ENCODE data around the gene GM2A.
"Not testable (repeated sequence)": the region's sequence is repeated elsewhere in the genome, so short reads cannot be mapped to it uniquely, and the experiment has no call there.

GM2A gene

DNA sequence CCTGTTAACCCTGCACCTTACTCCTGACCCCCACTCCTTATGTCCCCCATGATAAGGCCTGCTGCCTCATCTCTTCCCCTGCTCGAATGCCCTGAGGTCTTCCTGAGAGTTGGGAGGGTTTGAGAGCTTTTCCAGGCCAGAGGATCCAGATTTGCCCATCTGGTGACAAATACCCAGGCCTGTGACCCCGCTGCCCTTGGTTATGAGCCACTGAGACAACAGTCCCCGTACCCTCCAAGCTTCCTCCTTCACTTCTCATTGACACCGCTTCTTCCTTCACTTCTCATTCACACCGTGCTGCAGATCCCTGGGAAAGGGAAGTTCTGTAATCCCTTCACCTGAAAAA is 593 bp downstream of the GM2A start:
- no peak for DNase-seq (ENCODE audit: low read depth)

DNA sequence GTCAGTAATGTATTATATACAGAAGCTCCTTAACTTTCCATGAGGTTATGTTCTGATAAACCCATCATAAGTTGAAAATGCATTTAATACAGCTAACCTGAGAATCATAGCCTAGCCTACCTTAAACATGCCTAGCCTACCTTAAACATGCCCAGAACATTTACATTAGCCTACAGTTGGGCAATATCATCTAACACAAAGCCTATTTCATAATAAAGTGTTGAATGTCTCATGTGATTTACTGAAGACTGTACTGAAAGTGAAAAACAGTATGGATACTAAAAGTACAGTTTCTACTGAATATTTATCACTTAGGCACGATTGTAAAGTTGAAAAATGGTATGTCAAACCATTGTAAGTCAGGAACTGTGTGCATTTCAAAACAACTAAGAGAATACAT is 1.6 kb downstream of the GM2A start:
- DNase-seq (ENCODE audit: low read depth) = no peak

DNA sequence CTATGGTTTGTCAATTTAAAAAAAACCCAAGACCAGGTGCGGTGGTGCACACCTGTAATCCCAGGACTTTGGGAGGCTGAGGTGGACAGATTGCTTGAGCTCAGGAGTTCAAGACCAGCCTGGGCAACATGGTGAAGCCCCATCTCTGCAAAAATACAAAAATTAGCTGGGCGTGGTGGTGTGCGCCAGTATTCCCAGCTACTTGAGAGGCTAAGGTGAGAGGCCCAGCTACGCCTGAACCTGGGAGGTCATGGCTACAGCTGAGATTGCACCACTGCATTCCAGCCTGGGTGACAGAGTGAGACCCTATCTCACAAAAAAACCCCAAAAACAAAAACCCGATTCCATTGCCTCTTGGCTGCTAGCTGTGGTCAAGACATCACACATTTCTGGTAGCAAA is 2.0 kb downstream of the GM2A start:
- not testable (repeated sequence) for DNase-seq (ENCODE audit: low read depth)

DNA sequence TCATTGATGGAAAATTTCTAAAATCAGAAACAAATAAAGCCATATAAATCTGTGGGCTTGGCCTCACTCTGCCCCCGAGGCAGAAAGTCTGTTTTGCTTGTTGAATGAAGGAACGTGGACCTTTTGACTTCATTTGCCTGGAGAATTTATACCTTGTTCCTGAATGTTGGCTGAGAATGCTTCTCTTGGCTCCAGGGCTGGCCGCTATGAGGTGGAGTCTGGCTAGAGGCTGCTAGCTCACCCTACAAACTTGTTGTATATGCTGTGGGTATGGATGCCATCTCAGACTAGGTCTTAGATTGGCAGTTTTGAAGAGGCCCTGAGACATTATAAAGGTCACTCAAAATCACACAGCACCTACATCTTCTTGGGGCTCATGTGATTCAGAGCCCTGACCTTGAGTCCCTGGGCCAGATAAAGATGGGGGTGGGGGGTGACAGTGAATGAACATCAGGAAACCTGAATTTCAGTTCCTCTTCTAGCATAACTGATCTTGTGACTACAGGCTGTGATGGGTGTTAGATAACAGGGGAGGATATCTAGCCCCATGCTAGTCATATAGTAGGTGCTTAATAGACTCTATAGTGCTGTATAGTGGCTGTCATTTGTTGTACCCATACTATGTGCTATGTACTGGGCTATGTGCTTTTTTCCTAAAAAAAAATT is 2.8 kb downstream of the GM2A start:
- DNase-seq (ENCODE audit: low read depth) = no peak

DNA sequence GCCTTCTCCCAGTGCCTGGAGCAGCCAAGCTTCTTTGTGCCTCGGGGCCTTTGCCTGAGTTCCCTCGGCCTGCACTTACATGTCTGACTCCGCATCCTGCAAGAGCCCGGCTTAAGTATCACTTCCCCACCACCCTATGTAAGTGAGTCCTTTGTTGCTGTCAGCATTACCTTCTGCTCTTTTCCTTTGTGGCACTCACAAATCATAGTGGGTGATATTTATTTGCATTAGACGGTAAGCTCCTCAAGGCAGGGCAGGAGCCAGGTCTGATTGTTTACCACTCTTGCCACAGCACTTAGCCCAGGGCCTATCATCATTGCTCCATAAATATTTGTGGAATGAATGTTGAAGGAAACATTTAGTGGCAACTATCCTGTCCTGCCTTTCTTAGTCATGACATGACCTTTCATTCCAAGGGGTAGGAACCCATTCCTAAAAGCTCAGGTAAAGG is 4.8 kb downstream of the GM2A start:
- DNase-seq (ENCODE audit: low read depth) = no peak

DNA sequence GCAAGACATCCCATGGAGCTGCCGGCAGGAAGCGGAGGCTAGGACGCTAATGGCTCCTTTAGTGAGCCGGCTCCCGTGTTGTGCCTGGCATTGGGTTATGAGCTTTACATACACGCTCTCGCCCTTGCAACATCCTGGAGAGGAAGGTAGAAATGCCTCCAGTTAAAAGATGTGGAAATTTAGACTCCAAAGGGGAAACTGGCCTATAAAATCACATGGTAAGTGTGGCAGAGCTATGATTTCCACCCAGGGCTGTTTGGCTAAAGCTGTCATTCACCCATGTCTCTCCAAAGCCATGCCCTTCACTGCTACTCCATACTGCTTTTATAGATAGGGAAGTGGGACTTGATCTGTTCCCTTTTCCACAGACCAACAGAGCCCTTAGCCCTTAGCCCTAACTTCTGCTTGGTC is 5.2 kb downstream of the GM2A start:
- DNase-seq (ENCODE audit: low read depth) = no peak

DNA sequence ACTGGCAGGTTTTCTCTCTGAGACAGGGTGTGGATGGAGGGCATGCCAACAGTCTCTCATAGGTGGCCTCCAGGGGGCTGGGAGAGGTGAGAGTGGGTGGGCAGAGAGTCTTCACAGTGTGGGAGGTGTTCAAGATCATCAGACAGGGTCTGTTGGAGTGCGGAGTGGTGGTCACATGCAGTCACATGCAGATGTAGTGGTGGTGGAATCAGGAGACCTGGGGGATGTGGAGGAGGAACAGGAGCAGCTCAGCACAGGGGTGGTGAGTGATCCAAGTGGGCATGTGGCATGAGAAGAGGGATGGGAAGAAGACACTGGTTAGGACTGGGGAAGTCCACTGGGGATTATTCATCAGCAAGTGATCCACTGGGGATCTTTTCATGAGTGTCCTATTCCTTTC is 5.8 kb downstream of the GM2A start:
- no peak for DNase-seq (ENCODE audit: low read depth)

DNA sequence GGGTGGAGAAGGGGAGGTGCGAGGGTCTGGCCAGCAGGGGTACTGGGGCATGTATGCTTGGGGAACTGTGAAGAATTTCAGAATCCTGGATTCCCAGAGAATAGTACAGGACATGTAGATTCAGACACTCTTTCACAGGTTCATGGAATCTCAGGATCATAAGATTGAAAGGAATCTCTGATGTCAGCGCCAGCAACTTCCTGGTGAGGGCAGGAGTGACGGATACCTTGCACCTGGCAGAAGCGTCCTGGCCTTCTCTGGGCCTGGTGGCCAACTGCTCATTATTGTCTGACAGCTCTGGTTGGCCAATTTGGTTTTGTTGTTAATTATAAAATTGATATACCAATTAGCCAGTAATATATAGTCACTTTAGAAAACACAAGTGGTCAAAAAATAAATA is 6.9 kb downstream of the GM2A start:
- DNase-seq (ENCODE audit: low read depth) = no peak

DNA sequence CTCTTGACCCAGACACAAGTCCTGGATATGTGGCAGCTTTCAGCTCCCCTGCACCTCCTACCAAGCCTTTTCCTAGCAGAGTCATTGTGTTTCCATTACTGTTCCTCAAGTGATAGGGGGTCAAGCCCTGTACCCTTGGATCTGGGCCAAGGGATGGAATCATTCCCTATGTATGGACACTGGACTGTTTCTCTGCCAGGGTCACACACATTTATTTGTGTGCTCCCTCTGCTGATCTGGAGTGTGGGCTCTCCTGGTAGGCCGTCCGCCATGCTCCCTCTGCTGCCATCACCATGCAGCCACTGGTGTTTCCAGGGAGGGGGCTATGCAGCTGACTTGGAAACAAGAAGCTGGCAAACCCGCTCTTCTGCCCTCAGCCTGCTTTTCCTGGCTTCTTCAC is 9.5 kb downstream of the GM2A start:
- no peak for DNase-seq (ENCODE audit: low read depth)

DNA sequence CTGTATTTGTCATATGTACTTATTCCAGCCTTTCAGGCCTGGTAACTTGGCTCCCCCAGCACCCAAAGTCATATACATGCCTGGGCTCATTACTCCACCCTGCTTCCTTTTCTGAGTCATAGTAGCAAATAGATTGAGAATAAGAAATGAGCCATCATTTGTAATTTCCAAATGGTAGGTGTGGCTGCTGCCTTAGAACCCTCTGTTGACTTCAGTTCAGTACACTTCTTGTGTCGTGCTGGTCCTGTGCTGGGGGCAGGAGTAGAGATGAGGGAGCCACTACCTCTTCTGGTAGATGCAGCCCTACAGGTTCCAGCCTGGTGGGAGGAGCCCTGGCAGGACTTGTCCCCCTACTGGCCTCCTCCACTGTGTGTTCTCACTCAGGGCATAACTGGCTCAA is 11.1 kb downstream of the GM2A start:
- DNase-seq (ENCODE audit: low read depth) = no peak

DNA sequence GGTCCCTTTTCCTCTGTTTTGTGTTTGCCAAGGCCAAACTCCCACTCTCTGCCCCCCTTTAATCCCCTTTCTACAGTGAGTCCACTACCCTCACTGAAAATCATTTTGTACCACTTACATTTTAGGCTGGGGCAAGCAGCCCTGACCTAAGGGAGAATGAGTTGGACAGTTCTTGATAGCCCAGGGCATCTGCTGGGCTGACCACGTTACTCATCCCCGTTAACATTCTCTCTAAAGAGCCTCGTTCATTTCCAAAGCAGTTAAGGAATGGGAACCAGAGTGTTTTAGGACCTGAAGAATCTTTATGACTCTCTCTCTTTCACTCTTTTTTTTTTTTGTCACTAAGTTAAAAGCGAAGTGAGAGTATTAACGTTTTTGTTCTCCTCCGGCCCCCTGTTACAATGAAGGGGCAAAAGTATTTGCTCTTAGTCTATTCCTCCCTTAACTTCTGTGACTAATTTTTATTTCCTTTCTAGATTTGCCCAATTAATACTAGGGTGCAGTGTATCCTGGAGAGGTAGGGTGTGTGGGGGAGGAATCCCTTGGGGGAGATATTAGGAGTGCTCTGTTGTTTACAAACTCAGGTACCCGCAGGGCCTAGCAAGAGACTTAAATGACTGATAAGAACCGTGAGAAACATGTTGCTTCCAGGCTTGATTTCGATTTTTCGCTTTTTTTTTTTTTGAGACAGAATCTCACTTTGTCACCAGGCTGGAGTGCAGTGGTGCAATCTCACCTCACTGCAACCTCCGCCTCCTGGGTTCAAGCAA is 14.7 kb downstream of the GM2A start:
- no peak for DNase-seq (ENCODE audit: low read depth)

DNA sequence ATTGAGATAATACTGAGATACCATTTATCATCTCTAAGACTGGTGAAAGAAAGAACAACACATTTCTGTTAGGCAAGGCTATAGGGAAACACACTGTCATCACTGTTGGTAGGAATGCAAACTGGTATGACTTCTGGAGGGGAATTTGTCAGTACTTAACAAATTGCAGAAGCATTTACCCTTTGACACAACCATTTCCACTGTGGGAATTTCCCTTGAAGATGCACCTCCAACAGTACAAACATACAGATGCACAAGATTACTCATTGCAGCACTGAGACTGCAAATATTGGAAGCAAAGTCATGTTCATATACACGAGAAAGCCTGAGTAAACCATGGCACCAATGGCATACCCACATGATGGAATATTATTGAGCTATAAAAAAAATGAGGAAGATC is 17.6 kb downstream of the GM2A start:
- DNase-seq (ENCODE audit: low read depth) = no peak

DNA sequence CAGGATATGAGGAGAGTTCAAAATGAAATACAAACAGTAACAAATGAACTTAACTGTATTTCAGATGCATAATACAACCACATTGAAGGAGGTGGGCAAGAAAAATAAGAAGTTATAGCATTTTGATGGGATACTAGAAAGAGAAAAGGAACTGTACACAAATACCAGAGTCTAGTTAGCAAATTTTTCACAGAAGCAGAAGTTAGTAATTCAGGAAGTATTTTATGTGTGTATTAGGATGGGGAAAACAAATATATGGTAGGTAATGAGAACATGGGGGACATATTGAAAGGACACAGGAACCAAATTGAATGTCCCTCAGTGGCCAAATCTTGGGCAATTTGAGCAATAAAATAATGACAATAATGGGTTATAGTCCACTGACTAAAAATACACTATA is 18.4 kb downstream of the GM2A start:
- no peak for DNase-seq (ENCODE audit: low read depth)

DNA sequence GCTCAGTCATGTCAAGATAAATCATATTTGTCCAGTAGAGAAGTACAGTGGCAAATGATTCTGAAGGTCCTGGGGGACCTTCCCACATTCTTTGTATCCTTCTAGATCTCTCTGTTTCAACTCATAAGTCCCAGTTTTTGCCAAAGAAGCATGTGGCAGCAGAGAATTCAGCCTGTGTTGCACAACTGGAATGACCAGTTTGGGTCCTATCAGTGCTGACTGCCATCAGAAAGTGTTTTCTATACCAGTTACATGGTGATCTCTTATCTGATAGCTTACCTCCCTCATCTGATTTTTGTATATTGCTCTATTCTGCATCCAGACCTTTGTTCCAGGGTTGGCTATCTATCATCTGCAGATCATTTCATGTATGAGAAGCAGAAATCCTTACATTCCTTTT is 21.7 kb downstream of the GM2A start:
- no peak for DNase-seq (ENCODE audit: low read depth)

DNA sequence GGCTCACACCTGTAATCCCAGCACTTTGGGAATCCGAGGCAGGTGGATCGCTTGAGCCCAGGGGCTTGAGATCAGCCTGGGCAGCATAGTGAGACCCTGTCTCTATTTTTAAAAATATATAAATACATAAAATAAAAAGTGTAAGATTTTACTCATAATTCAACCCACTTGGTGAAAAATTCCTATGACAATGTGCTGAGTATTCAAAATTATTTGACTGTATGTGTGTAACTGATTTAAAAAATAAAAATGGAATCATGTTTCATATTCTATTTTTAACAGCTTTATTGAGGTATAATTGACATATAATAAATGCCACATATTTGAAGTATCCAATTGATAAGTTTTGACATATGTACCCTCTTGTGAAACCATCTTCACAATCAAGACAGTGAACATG is 22.8 kb downstream of the GM2A start:
- DNase-seq (ENCODE audit: low read depth) = no peak

DNA sequence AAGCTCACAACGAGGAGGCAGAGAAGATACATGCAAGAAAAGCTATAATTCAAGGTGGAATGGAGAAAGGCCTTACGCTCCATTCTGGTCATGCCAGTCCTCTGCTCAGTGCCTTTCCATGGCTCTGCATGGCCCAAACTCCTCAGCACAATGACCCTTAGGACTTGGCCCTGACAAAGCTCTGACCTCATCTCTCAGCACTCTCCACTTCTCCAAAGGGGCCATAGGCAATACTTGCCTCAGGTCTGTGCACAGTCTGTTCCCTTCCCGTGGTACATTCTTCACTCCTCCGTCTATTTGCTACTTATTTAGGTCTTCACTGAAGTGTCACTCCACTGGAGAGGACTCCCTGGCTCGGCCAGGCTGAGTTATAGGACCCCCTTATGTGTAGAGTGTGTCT is 25.9 kb downstream of the GM2A start:
- DNase-seq (ENCODE audit: low read depth) = no peak

DNA sequence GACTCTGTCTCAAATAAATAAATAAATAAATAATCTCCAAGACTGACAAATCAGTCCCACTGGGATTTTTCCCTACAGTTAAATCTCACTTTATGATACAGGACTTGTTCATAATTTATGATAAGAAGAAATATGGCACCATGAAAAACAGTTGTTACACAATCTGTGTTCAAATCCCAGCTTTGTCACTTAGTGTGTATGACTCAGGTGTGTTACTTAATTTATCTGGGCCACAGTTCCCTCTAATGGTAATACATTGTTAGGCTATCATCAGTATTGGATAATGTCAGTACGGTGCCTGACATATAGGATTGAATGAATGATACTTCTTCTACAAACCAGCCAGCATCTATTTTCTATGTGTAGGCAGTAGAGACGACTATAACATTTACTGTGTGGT is 27.5 kb downstream of the GM2A start:
- DNase-seq (ENCODE audit: low read depth) = no peak

DNA sequence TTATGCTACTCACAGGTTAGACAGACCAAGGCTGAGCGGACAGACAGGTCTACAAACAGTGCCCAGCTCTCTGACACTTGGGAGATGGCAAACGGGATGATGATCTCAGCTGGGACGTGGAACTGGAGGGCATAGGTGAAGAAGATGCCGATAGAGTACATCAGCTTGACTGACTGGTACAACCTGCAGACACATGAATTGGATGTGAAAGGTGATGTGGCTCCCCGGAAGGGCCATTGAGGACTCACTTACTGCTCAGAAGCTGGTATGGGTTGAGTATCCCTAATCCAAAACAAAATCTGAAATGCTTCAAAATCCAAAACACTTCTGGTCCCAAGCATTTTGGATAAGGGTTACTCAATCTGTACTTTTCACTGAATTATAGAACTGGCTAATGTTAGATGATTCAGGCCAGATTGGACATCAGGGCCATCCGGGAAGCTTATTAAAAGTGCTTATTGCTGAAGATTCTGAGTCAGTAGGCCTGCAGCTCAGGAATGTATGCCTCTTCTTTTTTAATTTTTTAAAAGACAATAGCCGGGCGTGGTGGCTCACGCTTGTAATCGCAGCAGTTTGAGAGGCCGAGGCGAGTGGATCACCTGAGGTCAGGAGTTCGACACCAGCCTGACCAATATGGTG is 28.1 kb downstream of the GM2A start:
- DNase-seq (ENCODE audit: low read depth) = no peak

DNA sequence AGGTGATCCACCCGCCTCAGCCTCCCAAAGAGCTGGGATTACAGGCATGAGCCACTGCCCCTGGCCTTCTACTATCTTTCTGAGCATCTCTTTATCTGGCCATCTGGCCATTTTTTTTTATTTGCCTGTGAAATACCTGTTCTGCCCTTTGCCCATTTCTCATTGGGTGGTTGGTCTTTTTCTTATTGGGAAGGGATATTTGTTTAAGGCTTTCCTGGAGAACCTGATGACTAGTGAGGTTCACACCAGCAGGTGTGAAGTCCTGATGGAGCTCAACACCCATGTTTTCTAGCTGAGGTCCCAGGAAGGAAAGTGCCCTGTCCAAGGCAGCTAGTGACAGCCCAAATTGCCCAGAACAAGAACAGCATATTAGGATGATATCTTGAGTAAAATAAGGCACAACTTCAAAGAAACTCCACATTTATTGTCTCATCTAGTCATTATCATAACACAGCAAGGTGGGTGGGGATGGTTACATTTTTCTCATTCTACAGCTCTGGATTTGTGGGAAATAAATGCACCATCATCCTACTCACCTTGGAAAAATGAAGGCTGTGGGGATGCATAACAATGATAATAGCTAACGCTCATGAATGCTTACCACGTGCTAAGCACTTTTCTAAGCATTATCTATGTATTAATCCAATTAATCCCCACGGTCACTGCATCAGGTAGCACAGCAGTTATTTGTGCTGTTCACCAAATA is 30.3 kb downstream of the GM2A start:
- DNase-seq (ENCODE audit: low read depth) = no peak

DNA sequence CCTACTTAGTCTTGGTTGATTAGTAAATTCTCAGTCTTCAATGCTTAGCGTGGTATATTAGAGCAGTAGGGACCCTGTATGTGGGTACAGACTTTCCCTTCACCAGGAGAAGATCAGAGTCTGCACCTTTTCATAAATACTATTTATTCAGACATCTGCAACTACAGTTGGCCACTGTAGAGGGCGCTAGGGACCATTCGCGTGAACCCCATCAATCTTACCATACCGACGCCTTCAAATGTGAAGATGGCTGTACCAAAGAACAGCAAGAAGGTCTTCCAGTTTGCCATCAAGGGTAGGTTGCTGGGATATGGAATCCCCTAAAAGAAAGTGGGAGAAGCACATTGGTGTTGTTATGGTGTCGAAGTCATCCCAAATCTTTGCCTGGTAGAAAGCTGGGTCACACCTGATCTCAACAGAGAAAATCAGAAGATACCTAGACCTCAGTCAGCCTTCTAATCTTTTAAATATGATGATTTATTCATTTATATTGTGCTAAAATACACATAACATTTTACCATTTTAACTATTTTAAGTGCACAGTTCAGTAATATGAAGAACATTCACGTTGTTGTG is 31.5 kb downstream of the GM2A start:
- no peak for DNase-seq (ENCODE audit: low read depth)

DNA sequence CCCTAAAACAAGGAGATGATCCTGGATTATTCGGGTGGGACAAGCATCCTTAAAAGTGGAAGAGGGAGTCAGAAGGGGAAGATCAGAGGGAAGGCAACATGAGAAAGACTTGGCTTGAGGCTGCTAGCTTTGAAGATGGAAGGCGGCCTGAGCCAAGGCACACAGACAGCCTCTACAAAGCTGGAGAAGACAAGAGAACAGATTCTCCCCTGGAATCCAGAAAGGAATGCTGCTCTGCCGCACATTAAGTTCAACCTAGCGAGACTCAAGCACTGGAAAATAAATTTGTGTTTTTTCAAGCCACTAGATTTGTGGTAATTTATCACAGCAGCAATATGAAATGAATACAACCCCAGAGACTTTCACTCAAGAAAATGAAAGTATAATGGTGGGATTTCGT is 32.7 kb downstream of the GM2A start:
- no peak for DNase-seq (ENCODE audit: low read depth)

DNA sequence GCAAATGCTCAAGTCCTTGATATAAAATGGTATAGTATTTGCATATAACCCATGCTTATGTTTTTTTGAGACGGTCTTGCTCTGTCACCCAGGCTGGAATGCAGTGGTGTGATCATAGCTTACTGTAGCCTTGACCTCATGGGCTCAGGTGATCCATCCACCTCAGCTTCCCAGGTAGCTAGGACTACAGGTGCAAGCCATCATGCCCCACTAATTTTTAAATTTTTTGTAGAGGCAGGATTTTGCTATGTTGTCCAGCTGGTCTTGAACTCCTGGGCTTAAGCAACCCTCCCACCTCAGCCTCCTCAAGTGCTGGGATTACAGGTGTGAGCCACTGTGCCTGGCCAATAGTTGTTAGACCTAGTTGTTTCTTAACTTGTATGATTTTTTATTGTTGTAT is 33.3 kb downstream of the GM2A start:
- DNase-seq (ENCODE audit: low read depth) = no peak

DNA sequence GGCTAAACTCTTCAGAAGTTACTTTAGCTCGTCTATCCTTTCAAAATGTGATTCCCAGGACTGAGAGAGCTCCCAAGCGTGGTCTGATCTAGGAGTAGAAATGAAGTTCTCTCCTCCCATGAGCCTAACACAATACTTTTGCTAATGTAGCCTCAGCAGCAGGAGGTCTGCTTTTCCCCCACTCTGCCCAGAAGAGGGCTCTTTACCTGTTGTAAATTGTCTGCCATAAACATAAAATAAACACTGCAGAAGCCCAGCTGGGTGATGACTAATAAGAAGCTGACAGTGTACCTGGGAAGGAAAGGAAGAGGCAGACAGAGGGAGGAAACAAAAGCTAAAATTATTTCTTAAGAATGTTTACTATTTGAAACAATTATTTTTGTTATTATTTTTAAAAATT is 35.2 kb downstream of the GM2A start:
- DNase-seq (ENCODE audit: low read depth) = no peak
